ENCODE results near the gene CEP85.

CEP85 gene

DNA sequence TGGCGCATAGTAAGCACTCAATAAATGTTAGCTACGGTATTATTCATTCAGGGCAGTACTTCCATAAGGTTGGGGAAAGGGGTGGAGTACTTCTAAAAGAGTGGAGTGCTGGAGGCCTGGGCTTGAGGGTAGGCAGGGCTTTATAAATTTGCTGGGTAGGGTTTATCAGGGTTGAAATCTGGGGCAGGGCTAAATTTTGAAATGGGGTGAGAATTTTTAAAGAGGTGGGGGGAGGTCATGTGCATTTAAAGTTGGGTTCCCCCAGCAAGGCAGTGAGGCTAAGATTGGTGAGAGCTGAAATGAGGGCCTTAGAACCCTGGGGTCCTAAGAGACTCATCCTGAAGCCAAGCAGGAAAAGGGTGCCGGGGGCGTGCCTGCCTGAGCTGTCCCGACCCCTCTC, 33.6 kb upstream of the CEP85 start:
- no peak for DNase-seq (ENCODE audit: extremely low spot score)
- ChIA-PET POLR2A (no interaction called here), CTCF (interaction anchor here (2.4 kb wide), 1 partner anchor 34 kb away, joined by 9 read pairs; the partner anchor contains the start of gene CEP85)
- TF ChIP-seq, protein P1, sequence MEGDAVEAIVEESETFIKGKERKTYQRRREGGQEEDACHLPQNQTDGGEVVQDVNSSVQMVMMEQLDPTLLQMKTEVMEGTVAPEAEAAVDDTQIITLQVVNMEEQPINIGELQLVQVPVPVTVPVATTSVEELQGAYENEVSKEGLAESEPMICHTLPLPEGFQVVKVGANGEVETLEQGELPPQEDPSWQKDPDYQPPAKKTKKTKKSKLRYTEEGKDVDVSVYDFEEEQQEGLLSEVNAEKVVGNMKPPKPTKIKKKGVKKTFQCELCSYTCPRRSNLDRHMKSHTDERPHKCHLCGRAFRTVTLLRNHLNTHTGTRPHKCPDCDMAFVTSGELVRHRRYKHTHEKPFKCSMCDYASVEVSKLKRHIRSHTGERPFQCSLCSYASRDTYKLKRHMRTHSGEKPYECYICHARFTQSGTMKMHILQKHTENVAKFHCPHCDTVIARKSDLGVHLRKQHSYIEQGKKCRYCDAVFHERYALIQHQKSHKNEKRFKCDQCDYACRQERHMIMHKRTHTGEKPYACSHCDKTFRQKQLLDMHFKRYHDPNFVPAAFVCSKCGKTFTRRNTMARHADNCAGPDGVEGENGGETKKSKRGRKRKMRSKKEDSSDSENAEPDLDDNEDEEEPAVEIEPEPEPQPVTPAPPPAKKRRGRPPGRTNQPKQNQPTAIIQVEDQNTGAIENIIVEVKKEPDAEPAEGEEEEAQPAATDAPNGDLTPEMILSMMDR (IDR thresholded peaks at IDR 0.05; ENCODE audit: control extremely low read depth, extremely low read depth, low read depth, missing control alignments) = no peak

DNA sequence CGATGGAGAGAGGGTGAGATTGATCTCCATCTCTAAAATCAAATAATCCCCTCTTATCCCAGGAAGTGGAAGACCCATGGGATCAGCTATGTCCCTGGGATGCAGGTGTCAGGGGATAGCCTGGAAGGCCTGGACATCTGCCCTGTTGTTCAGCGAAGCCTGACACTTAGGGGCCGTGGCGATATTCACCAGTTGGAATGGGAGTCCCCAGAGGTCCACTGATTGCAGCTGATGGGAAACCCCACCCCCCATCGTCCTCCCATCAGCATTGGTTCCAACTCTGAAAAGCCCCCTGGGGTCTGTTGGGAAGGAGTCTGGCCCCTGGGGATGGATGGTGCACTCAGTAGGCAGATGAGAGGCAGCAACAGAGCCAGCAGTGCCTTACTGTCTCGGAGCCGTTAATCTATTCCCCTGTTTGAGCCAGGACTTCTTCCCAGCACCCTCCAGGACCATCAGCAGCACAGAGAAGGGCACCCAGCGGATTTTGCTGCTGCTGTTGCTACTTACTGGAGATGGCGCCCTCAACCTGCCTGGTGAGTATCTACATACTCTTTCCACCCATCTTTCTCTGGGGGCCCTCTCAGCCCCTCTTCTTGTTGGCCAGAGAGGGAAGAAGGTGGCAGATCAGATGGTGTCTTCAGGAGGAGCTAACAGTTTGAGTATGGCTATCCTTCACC, 30.2 kb upstream of the CEP85 start:
- CTCF ChIA-PET = interaction anchor here (0.6 to 2.0 kb wide), 8 partner anchors 8 to 213 kb away, joined by 3 to 7 read pairs (median 4); partner anchors contain the start of genes CATSPER4 and CEP85
- TF ChIP-seq, protein P1 (IDR thresholded peaks at IDR 0.05; ENCODE audit: control extremely low read depth, extremely low read depth, low read depth, missing control alignments) = no peak
- POLR2A ChIA-PET = no interaction called here
- DNase-seq (ENCODE audit: extremely low spot score) = no peak

DNA sequence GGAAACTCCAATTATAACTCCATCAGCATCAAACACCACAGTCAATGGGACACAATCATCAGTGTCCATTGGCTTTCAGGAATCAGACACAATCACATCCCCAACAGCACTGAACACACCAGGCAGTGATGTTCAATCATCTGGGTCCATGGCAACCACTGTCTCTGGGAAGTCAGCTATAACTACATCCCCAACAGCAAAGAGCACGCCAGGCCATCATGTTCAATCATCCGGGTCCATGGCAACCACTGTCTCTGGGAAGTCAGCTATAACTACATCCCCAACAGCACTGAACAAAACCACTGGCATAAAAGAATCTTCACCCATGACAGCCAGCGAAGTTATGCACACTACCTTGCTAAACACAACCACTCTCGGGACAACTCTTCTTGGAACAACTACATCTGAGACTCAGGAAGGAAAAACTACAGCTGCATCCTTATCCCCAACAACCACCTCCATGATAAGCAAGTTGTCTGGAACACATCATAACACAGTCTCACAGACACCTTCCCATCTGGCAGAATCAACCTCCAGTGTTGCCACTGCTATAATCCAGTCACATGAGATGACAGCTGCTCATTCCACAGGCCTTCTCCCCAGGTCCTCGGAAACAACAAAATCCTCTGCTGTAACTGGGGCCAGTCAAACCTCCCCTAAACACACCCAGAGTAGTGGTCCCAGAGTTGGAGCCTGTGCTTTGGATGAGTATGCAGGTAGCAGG, 23.7 kb upstream of the CEP85 start:
- ChIA-PET POLR2A (no interaction called here), CTCF (interaction anchor here (1.0 to 4.9 kb wide), 5 partner anchors 13 to 148 kb away, joined by 3 to 22 read pairs (median 3); partner anchors contain the start of genes CEP85 and ZNF593)
- DNase-seq (ENCODE audit: extremely low spot score) = no peak
- TF ChIP-seq, protein P1 (IDR thresholded peaks at IDR 0.05; ENCODE audit: control extremely low read depth, extremely low read depth, low read depth, missing control alignments) = no peak

DNA sequence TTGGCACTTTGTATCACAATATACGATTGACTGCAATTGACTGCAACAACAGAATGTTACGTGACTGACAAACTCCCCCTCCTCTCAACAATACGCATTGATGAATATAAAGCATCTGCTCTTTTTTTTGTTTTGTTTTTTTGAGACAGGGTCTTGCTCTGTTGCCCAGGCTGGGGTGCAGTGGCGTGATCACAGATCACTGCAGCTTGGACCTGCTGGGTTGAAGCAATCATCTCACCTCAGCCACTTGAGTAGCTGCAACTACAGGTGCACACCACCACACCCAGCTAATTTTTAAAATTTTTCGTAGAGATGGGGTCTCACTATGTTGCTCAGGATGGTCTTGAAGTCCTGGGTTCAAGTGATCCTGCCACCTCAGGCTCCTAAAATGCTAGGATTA, 21.3 kb upstream of the CEP85 start:
- POLR2A ChIA-PET = no interaction called here
- CTCF ChIA-PET = interaction anchor here (0.9 to 4.9 kb wide), 4 partner anchors 10 to 35 kb away, joined by 3 to 22 read pairs (median 4); partner anchors contain the start of genes CEP85 and CNKSR1
- DNase-seq (ENCODE audit: extremely low spot score) = no peak
- TF ChIP-seq, protein P1 (IDR thresholded peaks at IDR 0.05; ENCODE audit: control extremely low read depth, extremely low read depth, low read depth, missing control alignments) = no peak

DNA sequence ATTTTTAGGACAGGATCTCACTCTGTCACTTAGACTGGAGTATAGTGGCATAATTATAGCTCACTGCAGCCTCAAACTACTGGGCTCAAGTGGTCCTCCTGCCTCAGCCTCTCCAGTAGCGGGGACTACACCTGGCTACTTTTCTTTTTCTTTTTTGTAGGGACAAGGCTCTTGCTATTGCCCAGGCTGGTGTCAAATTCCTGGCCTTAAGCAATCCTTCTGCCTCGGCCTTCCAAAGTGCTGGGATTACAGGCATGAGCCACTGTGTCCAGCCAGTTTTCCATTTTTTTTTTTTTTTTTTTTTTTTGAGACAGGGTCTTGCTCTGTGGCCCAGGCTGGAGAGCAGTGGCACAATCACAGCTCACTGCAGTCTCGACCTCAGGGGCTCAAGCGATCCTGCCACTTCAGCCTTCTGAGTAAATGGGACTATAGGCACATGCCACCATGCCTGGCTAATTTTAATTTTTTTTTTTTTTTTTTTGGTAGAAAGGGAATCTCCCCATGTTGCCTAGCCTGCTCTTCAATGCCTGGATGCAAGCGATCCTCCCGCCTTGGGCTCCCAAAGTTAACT, 20.6 kb upstream of the CEP85 start:
- ChIA-PET CTCF (interaction anchor here (1.4 to 4.9 kb wide), 2 partner anchors 11 to 20 kb away, joined by 4 to 22 read pairs; partner anchors contain the start of gene CEP85), POLR2A (no interaction called here)
- DNase-seq (ENCODE audit: extremely low spot score) = no peak
- TF ChIP-seq, protein P1 (IDR thresholded peaks at IDR 0.05; ENCODE audit: control extremely low read depth, extremely low read depth, low read depth, missing control alignments) = no peak

DNA sequence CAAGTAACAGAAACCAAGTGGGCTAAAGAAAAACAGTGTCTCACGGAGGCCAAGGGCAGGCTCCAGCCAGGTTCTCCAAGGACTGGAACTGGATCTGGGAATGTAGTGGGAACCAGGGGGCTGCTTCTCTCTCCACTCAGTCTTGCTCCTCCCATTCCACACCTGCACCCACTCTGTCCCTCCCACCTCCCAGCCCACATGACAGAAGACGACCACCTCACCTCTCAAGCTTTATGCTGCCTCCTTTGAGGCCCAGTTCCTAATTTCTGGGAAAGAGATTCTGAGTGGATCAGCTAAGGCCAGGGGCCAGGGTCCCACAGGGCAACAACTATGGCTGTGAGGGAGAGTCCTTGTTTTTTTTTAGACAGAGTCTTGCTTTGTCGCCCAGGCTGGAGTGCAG, 18.8 kb upstream of the CEP85 start:
- ChIA-PET CTCF (no interaction called here), POLR2A (no interaction called here)
- DNase-seq (ENCODE audit: extremely low spot score) = no peak
- TF ChIP-seq, protein P1 (IDR thresholded peaks at IDR 0.05; ENCODE audit: control extremely low read depth, extremely low read depth, low read depth, missing control alignments) = no peak
